GM19397 (cell line): ENCODE results near the gene BACH1.

Source experiments
- ATAC-seq: cut with Tn5 transposase; IDR thresholded peaks from one replicate; pipeline ENCODE4 v1.9.1; 2021; ENCODE audit warnings: mild to moderate bottlenecking, moderate library complexity; ENCODE audit not compliant: unreplicated experiment

BACH1 gene

GRCh38 chr21:29374481-29374880, 75.8 kb downstream of the BACH1 start:
- no peak for ATAC-seq

- peak; percentile 55 for ATAC-seq
These were observed 77.8 kb downstream of the BACH1 start for GRCh38 chr21:29376556-29376955.

GRCh38 chr21:29377266-29377665, 78.5 kb downstream of the BACH1 start:
- no peak for ATAC-seq

- ATAC-seq = no peak
These were observed 80.1 kb downstream of the BACH1 start for GRCh38 chr21:29378832-29379231.

GRCh38 chr21:29379517-29380054, 80.9 kb downstream of the BACH1 start:
- ATAC-seq = no peak

GRCh38 chr21:29382030-29382654, 83.4 kb downstream of the BACH1 start:
- ATAC-seq = no peak

- no peak for ATAC-seq
These were observed 86.1 kb downstream of the BACH1 start for GRCh38 chr21:29384683-29385359.

GRCh38 chr21:29385934-29386520, 87.3 kb downstream of the BACH1 start:
- ATAC-seq = no peak

GRCh38 chr21:29386803-29387202, 88.1 kb downstream of the BACH1 start:
- no peak for ATAC-seq

- no peak for ATAC-seq
These were observed 88.9 kb downstream of the BACH1 start for GRCh38 chr21:29387598-29387997.

- ATAC-seq = no peak
These were observed 90.4 kb downstream of the BACH1 start for GRCh38 chr21:29389136-29389535.

- ATAC-seq = no peak
These were observed 92.1 kb downstream of the BACH1 start for GRCh38 chr21:29390778-29391177.

GRCh38 chr21:29394051-29394450, 95.3 kb downstream of the BACH1 start:
- no peak for ATAC-seq
